H1 (cell line): ENCODE results near the gene SLC24A3. TPM values are rescaled to one million over a fixed set of nuclear protein-coding genes. Genes with fewer than 3 reads are reported as not detected.

ENCODE experiments used
- CTCF ChIA-PET: fragments of 300-600 bp; sonication (Branson Sonifier 250); formaldehyde crosslinking; loops from one replicate; lab custom pipeline; 2021; ENCODE audit not compliant: partially characterized antibody; lab: Charles Lee
- POLR2A ChIA-PET: fragments of 300-600 bp; sonication (Branson Sonifier 250); formaldehyde crosslinking; loops from one replicate; lab custom pipeline; 2021; ENCODE audit warnings: inconsistent platforms; ENCODE audit not compliant: partially characterized antibody; lab: Charles Lee
- DNase-seq, 2 experiments: peaks; one replicate each; pipeline versions ENCODE4 v3.0.0 to v3.0.0-alpha.2; 2010 to 2022; ENCODE audit warnings: low spot score in 2 of 2, low read depth in 1 of 2, mixed read lengths in 1 of 2
- FAIRE-seq: peaks from 2 replicates; lab custom pipeline; 2011; peaks lifted over from hg19 to GRCh38; lab: Jason Lieb, UNC
- H2AFZ ChIP-seq: 2 replicates; pipeline ENCODE4 v1.8.1; 2012; ENCODE audit warnings: low read length, inconsistent platforms
- H2AK5ac ChIP-seq: 2 replicates; pipeline ENCODE4 v1.6.1; 2013; ENCODE audit warnings: low read depth, low read length
- H2BK120ac ChIP-seq: replicated peaks from 2 replicates; pipeline ENCODE3; 2013; ENCODE audit warnings: low read depth, low read length, inconsistent platforms
- H2BK12ac ChIP-seq: 2 replicates; pipeline ENCODE4 v1.6.1; 2013; ENCODE audit warnings: low read depth, low read length
- H2BK15ac ChIP-seq: 2 replicates; pipeline ENCODE4 v1.6.1; 2013; ENCODE audit warnings: low read length
- H2BK20ac ChIP-seq: 2 replicates; pipeline ENCODE4 v1.6.1; 2013; ENCODE audit warnings: low read length
- H2BK5ac ChIP-seq: 2 replicates; pipeline ENCODE4 v1.6.1; 2013; ENCODE audit warnings: low read depth, low read length
- H3K14ac ChIP-seq: 2 replicates; pipeline ENCODE4 v1.6.1; 2013; ENCODE audit warnings: inconsistent platforms; ENCODE audit not compliant: insufficient read length
- H3K18ac ChIP-seq: 2 replicates; pipeline ENCODE4 v1.6.1; 2013; ENCODE audit warnings: low read length; ENCODE audit errors: extremely low read depth
- H3K23ac ChIP-seq: 2 replicates; pipeline ENCODE4 v1.6.1; 2013; ENCODE audit warnings: inconsistent platforms; ENCODE audit not compliant: insufficient read length
- H3K23me2 ChIP-seq: 2 replicates; pipeline ENCODE4 v1.6.1; 2013; ENCODE audit warnings: low read depth, low read length
- H3K27ac ChIP-seq: 2 replicates; pipeline ENCODE4 v1.6.1; 2011; ENCODE audit warnings: low read depth, low read length, inconsistent platforms
- H3K27me3 ChIP-seq, 4 experiments: replicated peaks in 1 of 4; 1 replicate in 1 of 4; 2 replicates in 3 of 4; pipeline versions ENCODE4 v1.6.1 to v1.8.1; 2011 to 2013; ENCODE audit warnings: low read length in 3 of 4, mild to moderate bottlenecking in 3 of 4, inconsistent platforms in 2 of 4, mixed read lengths in 2 of 4, moderate library complexity in 1 of 4; ENCODE audit not compliant: control insufficient read depth in 3 of 4, insufficient read depth in 3 of 4; ENCODE audit errors: extremely low read depth in 1 of 4
- H3K36me3 ChIP-seq, 4 experiments: 2 replicates each; pipeline versions ENCODE4 v1.6.1 to v1.8.1; 2011 to 2013; ENCODE audit warnings: mild to moderate bottlenecking in 4 of 4, low read length in 3 of 4, moderate library complexity in 2 of 4, control low read depth in 1 of 4, inconsistent platforms in 1 of 4; ENCODE audit not compliant: insufficient read depth in 4 of 4, control insufficient read depth in 2 of 4
- H3K4ac ChIP-seq: replicated peaks from 2 replicates; pipeline ENCODE3; 2013; ENCODE audit warnings: low read length, low read depth, mixed read lengths, inconsistent platforms; ENCODE audit not compliant: insufficient read length
- H3K4me1 ChIP-seq, 4 experiments: replicated peaks in 1 of 4; 1 replicate in 1 of 4; 2 replicates in 3 of 4; pipeline versions ENCODE4 v1.6.1 to v1.8.1; 2011 to 2013; ENCODE audit warnings: low read length in 3 of 4, inconsistent platforms in 2 of 4, mixed read lengths in 1 of 4; ENCODE audit not compliant: insufficient read depth in 4 of 4, control insufficient read depth in 3 of 4
- H3K4me2 ChIP-seq, 2 experiments: 2 replicates each; pipeline versions ENCODE4 v1.6.1 to v1.8.1; 2011 to 2013; ENCODE audit warnings: low read depth in 2 of 2, low read length in 2 of 2, control low read depth in 1 of 2, inconsistent platforms in 1 of 2, mild to moderate bottlenecking in 1 of 2; ENCODE audit not compliant: insufficient read depth in 1 of 2
- H3K4me3 ChIP-seq, 4 experiments: fragments of 200-600, 300-600 bp in 1 of 4; sonication (generic), shearing (Covaris generic), sonication (Bioruptor Twin) in 1 of 4; 2 replicates each; pipeline versions ENCODE4 v1.5.1 to v1.8.1; 2011 to 2016; ENCODE audit warnings: low read length in 4 of 4, low read depth in 3 of 4, control low read depth in 2 of 4, inconsistent platforms in 2 of 4, mild to moderate bottlenecking in 2 of 4, mixed read lengths in 1 of 4, moderate library complexity in 1 of 4; ENCODE audit not compliant: insufficient read depth in 2 of 4; ENCODE audit errors: extremely low read depth in 1 of 4
- H3K56ac ChIP-seq: replicated peaks from 2 replicates; pipeline ENCODE3; 2013; ENCODE audit warnings: low read depth, mild to moderate bottlenecking, mixed read lengths, low read length, inconsistent platforms; ENCODE audit not compliant: insufficient read length
- H3K79me1 ChIP-seq: 2 replicates; pipeline ENCODE4 v1.6.1; 2013; ENCODE audit warnings: low read depth, low read length, control low read depth
- H3K79me2 ChIP-seq, 2 experiments: 2 replicates each; pipeline versions ENCODE4 v1.6.1 to v1.8.1; 2012 to 2013; ENCODE audit warnings: low read length in 2 of 2, mild to moderate bottlenecking in 2 of 2, inconsistent platforms in 1 of 2; ENCODE audit not compliant: insufficient read depth in 2 of 2, control insufficient read depth in 1 of 2
- H3K9ac ChIP-seq, 4 experiments: replicated peaks in 1 of 4; 1 replicate in 1 of 4; 2 replicates in 3 of 4; pipeline versions ENCODE4 v1.6.1 to v1.8.1; 2011 to 2013; ENCODE audit warnings: low read depth in 3 of 4, low read length in 3 of 4, control low read depth in 2 of 4, mild to moderate bottlenecking in 2 of 4, moderate library complexity in 2 of 4, inconsistent platforms in 1 of 4; ENCODE audit errors: extremely low read depth in 1 of 4
- H3K9me3 ChIP-seq, 2 experiments: 2 replicates each; pipeline versions ENCODE4 v1.6.1 to v1.8.1; 2012 to 2013; ENCODE audit warnings: mild to moderate bottlenecking in 2 of 2, moderate library complexity in 2 of 2, control low read depth in 1 of 2, inconsistent platforms in 1 of 2, low read depth in 1 of 2, low read length in 1 of 2, mixed read lengths in 1 of 2; ENCODE audit not compliant: insufficient read depth in 2 of 2
- H4K20me1 ChIP-seq, 2 experiments: replicated peaks in 1 of 2; 2 replicates each; pipeline versions ENCODE3 to v1.8.1; 2011 to 2013; ENCODE audit warnings: inconsistent platforms in 2 of 2, low read length in 2 of 2, mild to moderate bottlenecking in 1 of 2; ENCODE audit not compliant: insufficient read depth in 2 of 2, control insufficient read depth in 1 of 2
- H4K5ac ChIP-seq: 2 replicates; pipeline ENCODE4 v1.6.1; 2013; ENCODE audit warnings: low read length, low read depth, mixed read lengths, inconsistent platforms; ENCODE audit not compliant: insufficient read length
- H4K8ac ChIP-seq: 2 replicates; pipeline ENCODE4 v1.8.0; 2013; ENCODE audit warnings: mild to moderate bottlenecking, moderate library complexity, low read length, inconsistent platforms; ENCODE audit not compliant: insufficient read depth; ENCODE audit errors: extremely low read depth
- H4K91ac ChIP-seq: replicated peaks from 2 replicates; pipeline ENCODE3; 2013; ENCODE audit warnings: low read length, mixed read lengths, inconsistent platforms; ENCODE audit not compliant: insufficient read length
- CEBPB ChIP-seq: IDR thresholded peaks from 2 replicates; pipeline ENCODE4 v1.6.1; 2012; ENCODE audit warnings: low read depth, low read length
- CHD2 ChIP-seq: IDR thresholded peaks from 2 replicates; pipeline ENCODE4 v1.6.1; 2012; ENCODE audit warnings: low read length, improper control_type of control experiment
- CTCF ChIP-seq, 3 experiments: IDR thresholded peaks; 1 replicate in 2 of 3; 2 replicates in 1 of 3; pipeline versions ENCODE4 v1.5.1 to v1.6.1; 2011; ENCODE audit warnings: low read length in 3 of 3, mild to moderate bottlenecking in 3 of 3, inconsistent platforms in 2 of 3, low read depth in 1 of 3, moderate library complexity in 1 of 3; ENCODE audit not compliant: insufficient read depth in 1 of 3; ENCODE audit errors: control extremely low read depth in 1 of 3
- EGR1 ChIP-seq: IDR thresholded peaks from 2 replicates; pipeline ENCODE4 v1.6.1; 2011; ENCODE audit warnings: low read depth, low read length, borderline replicate concordance
- HDAC2 ChIP-seq, 2 experiments: fragments of 300-600 bp in 1 of 2; sonication (generic) in 1 of 2; IDR thresholded peaks; 2 replicates each; pipeline ENCODE4 v1.6.1; 2011 to 2012; ENCODE audit warnings: low read depth in 2 of 2, low read length in 2 of 2, mild to moderate bottlenecking in 2 of 2, moderate library complexity in 2 of 2, borderline replicate concordance in 1 of 2, inconsistent platforms in 1 of 2
- JUND ChIP-seq: IDR thresholded peaks from 2 replicates; pipeline ENCODE4 v1.6.1; 2011; ENCODE audit warnings: mild to moderate bottlenecking, improper control_type of control experiment, low read length
- MAFK ChIP-seq: IDR thresholded peaks from 2 replicates; pipeline ENCODE4 v1.6.1; 2012; ENCODE audit warnings: low read depth, mild to moderate bottlenecking, improper control_type of control experiment, low read length
- RAD21 ChIP-seq, 2 experiments: IDR thresholded peaks in 1 of 2; conservative IDR thresholded peaks in 1 of 2; 2 replicates each; pipeline ENCODE4 v1.6.1; 2011; ENCODE audit warnings: low read depth in 2 of 2, low read length in 2 of 2, improper control_type of control experiment in 1 of 2, inconsistent platforms in 1 of 2, mild to moderate bottlenecking in 1 of 2, moderate library complexity in 1 of 2
- SAP30 ChIP-seq: fragments of 300-600 bp; sonication (generic); IDR thresholded peaks from 2 replicates; pipeline ENCODE4 v1.7.1; 2012; ENCODE audit warnings: low read length, moderate library complexity, mild to moderate bottlenecking, inconsistent platforms; ENCODE audit not compliant: insufficient read depth, insufficient replicate concordance
- SIRT6 ChIP-seq: IDR thresholded peaks from one replicate; pipeline ENCODE4 v1.7.1; 2012; ENCODE audit warnings: low read length, inconsistent platforms
- SP1 ChIP-seq: IDR thresholded peaks from 2 replicates; pipeline ENCODE4 v1.6.1; 2011; ENCODE audit warnings: low read depth, low read length
- TAF7 ChIP-seq: optimal IDR thresholded peaks from 2 replicates; pipeline ENCODE3; 2011; ENCODE audit warnings: low read depth, mild to moderate bottlenecking, inconsistent platforms, low read length, moderate library complexity, borderline replicate concordance
- whole genome bisulfite sequencing, 2 experiments: shearing (Covaris generic) in 1 of 2; methylation state at CpG; one replicate each; pipeline versions ENCODE4 v1.1.6 to v1.1.7; 2013 to 2015; ENCODE audit warnings: low lambda C conversion rate in 2 of 2, mixed read lengths in 2 of 2, inconsistent platforms in 1 of 2, low coverage in 1 of 2, missing lambda C conversion rate in 1 of 2; ENCODE audit not compliant: insufficient replicate concordance in 2 of 2, insufficient coverage in 1 of 2, insufficient read length in 1 of 2; ENCODE audit errors: extremely low coverage in 1 of 2, missing lambda C conversion rate in 1 of 2; 5-methylcytosine and 5-hydroxymethylcytosine counted together
- polyA plus RNA-seq, 7 experiments: library from polyadenylated mRNA; depleted of rRNA in 3 of 7; stranded (reverse) in 5 of 7; unstranded in 2 of 7; fragments of >200 nt in 5 of 7; fragments of 200-250 nt in 2 of 7; gene quantifications; 1 replicate in 5 of 7; 2 replicates in 1 of 7; 4 replicates in 1 of 7; pipeline versions ENCODE4 v1.2.1 to v1.2.3, GENCODE V29; 2011 to 2013; ENCODE audit warnings: missing spikeins in 2 of 7, mixed read lengths in 2 of 7
- total RNA-seq: library from RNA; stranded (reverse); fragmentation: NEBNext Ultra II Directional; extraction: Animal tissue kit (Norgen Biotek cat#: 25700); gene quantifications from 2 replicates; pipeline ENCODE4 v1.2.1, GENCODE V29; 2021

SLC24A3 gene
- total and polyA plus RNA-seq, 2 of the 8 experiments (the other 6 are each of a cell fraction or from before 2014, with no cell fraction given), result 4.5 to 6.3 TPM

DNA sequence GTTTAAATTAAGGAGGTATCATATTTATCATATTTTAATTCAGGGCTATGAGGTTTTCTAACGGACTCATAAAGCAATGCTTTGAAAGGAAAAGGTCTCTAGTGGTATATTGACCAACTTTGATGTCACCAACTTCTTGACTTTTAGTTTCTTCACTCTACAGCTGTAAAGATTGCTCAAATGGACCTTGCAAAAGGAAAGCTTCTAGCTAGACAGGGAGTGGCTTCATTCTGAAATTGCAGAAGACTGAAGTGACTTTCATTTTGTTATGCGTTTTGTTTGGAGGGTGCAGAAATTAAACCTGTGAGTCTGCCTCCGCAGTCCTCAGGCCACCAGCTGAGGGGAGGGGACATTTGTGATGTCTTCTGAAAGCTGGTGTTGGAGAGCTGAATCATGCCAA, 95.7 kb downstream of the SLC24A3 start:
- Histone ChIP-seq H2BK20ac (no peak overlapping the region), H3K27ac (no peak overlapping the region), H3K36me3 (no peaks in the 10 kb centered on the region), H3K23me2 (no peaks in the 10 kb centered on the region; the same call in none of the 2 replicates), H4K20me1 (no peaks in the 10 kb centered on the region), H3K79me1 (no peaks in the 10 kb centered on the region), H3K23ac (no peak overlapping the region), H3K4me3 (no peak overlapping the region), H3K4ac (no peak overlapping the region), H3K18ac (no peak overlapping the region), H2BK15ac (no peak overlapping the region), H2BK5ac (no peak overlapping the region), H3K9me3 (no peaks in the 10 kb centered on the region), H4K5ac (no peak overlapping the region), H4K91ac (no peak overlapping the region), H3K4me1 (no peaks in the 10 kb centered on the region), H2BK12ac (no peak overlapping the region), H3K14ac (no peak overlapping the region), H4K8ac (no peak overlapping the region), H3K79me2 (no peaks in the 10 kb centered on the region), H3K4me2 (no peak overlapping the region), H2BK120ac (no peak overlapping the region), H3K56ac (no peak overlapping the region), H3K9ac (no peak overlapping the region), H2AK5ac (no peak overlapping the region), H3K27me3 (no peaks in the 10 kb centered on the region), H2AFZ (no peak overlapping the region)
- DNase-seq (no peak), FAIRE-seq (no peak)
- ChIA-PET POLR2A (no interaction called here), CTCF (no interaction called here)
- WGBS, 2 experiments, result 93% methylated on average over 3 of the region's 3 CpGs; no CpG with 5 or more reads in 1 of the 2 experiments
- TF ChIP-seq EGR1 (no peak), CHD2 (no peak), RAD21 (IDR thresholded peaks at IDR 0.05 in 1 of 2, conservative IDR thresholded peaks at IDR 0.05 in 1 of 2; ENCODE audit: low read depth in 2 of 2, low read length in 2 of 2) (no peak), TAF7 (no peak), CEBPB (no peak), JUND (no peak), SAP30 (no peak), SIRT6 (no peak), CTCF (IDR thresholded peaks at IDR 0.05; ENCODE audit: control extremely low read depth in 1 of 3, insufficient read depth in 1 of 3, low read depth in 1 of 3, low read length in 3 of 3) (no peak), MAFK (no peak), SP1 (no peak), HDAC2 (IDR thresholded peaks at IDR 0.05; ENCODE audit: borderline replicate concordance in 1 of 2, low read depth in 2 of 2, low read length in 2 of 2) (no peak)
